ENCODE results near the gene MINDY1.
A peak's percentile ranks its signal among the peaks of the same experiment; 100 is the strongest.

The MINDY1 gene

DNA sequence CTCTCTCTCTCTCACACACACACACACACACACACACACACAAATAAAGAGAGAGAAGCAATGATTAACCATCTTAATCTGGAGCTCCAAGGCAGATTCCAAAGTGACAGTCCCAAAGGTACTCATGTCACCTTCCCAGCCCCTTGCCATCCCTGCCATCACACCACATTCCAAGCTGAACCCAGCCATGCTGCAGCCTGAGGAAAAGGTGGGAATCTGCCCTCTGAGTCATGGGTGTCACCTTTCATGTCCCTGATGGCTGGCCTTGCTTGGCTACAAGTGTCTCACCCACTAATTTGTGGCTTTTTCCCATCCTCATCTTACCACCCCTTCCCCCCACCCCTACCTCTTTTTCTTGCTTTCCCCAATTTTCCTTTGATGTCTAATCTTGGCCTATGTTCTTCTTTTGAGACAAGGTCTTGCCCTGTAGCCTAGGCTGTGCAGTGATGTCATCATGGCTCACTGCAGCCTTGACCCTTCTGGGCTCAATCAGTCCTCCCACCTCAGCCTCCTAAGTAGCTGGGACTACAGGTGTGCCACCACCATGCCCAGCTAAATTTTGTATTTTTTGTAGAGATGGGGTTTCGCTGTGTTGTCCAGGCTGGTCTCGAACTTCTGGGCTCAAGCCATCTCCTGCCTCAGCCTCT lies 21.4 kb downstream of the MINDY1 start:
- Histone ChIP-seq H3K4me1 (ENCODE audit: insufficient read depth, poor library complexity, severe bottlenecking) (peaks cover 9% of the 10 kb centered on the region), H3K4me3 (ENCODE audit: severe bottlenecking) (no peak overlapping the region), H3K36me3 (ENCODE audit: low read depth) (no peaks in the 10 kb centered on the region), H3K9me3 (ENCODE audit: severe bottlenecking) (no peaks in the 10 kb centered on the region), H3K27ac (ENCODE audit: poor library complexity, severe bottlenecking) (no peak overlapping the region), H3K27me3 (ENCODE audit: insufficient read depth, poor library complexity, severe bottlenecking) (no peaks in the 10 kb centered on the region)
- DNase-seq (ENCODE audit: low spot score): no peak
- no peak for ATAC-seq (ENCODE audit: low read depth)
- TF ChIP-seq CTCF (IDR thresholded peaks at IDR 0.05; ENCODE audit: poor library complexity, severe bottlenecking): no peak

DNA sequence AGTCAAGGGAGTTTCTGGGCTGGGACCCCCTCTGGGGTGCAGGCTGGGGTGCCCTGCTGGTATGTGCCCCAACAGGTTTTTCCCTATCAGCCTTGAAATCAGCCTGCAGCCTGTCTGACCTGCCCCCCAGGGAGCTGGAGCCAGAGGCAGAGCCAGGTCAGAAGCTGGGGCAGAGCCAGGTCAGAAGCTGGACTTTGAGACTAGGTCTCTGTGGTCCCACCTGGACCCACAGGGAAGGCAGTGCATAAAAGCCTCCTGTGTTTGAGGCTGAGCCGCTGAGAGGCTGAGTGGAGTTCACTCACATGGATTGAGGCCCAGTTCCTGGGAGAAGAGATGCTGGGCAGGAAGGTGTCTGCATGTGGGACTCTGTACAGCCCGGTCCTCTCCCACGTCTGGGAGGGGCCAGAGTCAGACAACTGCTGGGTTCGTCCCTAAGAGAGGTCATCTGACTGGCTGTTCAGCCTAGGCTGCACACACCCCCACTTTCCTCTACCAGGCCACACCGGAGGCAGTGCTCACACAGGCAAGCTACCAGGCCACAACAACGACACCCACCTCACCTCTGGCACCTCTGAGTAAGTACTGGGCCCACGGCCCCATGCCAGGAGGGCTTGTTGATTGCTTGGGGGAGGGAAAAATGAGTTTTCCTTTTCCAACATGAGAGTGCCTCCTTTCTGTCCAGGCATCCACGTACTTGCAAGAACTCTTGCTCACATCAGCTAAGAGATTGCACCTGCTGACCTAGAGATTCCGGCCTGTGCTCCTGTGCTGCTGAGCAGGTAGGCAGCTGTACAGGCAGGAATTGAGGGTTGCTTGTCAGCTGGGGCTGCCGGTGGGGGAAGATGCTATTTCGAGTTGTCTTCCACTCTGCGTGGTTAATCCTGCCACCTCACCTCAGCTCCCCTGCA lies 24.6 kb downstream of the MINDY1 start, which contains the start of gene ANXA9:
Gene ANXA9 (plus strand): TSS at position 488 of the 908 bp plus-strand sequence. CDS start 814 bp downstream, outside the sequence.
- TF ChIP-seq CTCF (IDR thresholded peaks at IDR 0.05; ENCODE audit: poor library complexity, severe bottlenecking): no peak
- no peak within 1 kb of the TSS for H3K4me3 ChIP-seq (ENCODE audit: severe bottlenecking)
- H3K36me3 ChIP-seq (ENCODE audit: low read depth): no peaks in the 10 kb centered on the region
- ATAC-seq (ENCODE audit: low read depth) (peak; percentile 3; the same call in 2 of the 3 replicates), DNase-seq (ENCODE audit: low spot score) (no peak)
- H3K27me3 ChIP-seq (ENCODE audit: insufficient read depth, poor library complexity, severe bottlenecking): no peaks in the 10 kb centered on the region
- peaks cover 17% of the 10 kb centered on the region for H3K4me1 ChIP-seq (ENCODE audit: insufficient read depth, poor library complexity, severe bottlenecking)
- no peaks in the 10 kb centered on the region for H3K9me3 ChIP-seq (ENCODE audit: severe bottlenecking)
- H3K27ac ChIP-seq (ENCODE audit: poor library complexity, severe bottlenecking): peak within 1 kb of the TSS; percentile 34

GRCh38 chr1:150981177-150981804 lies 25.4 kb downstream of the MINDY1 start:
- no peak for DNase-seq (ENCODE audit: low spot score)
- H3K27ac ChIP-seq (ENCODE audit: poor library complexity, severe bottlenecking): peak overlapping the region; percentile 34
- TF ChIP-seq CTCF (IDR thresholded peaks at IDR 0.05; ENCODE audit: poor library complexity, severe bottlenecking): no peak
- no peaks in the 10 kb centered on the region for H3K9me3 ChIP-seq (ENCODE audit: severe bottlenecking)
- H3K27me3 ChIP-seq (ENCODE audit: insufficient read depth, poor library complexity, severe bottlenecking): no peaks in the 10 kb centered on the region
- H3K4me1 ChIP-seq (ENCODE audit: insufficient read depth, poor library complexity, severe bottlenecking): peaks cover 23% of the 10 kb centered on the region
- H3K4me3 ChIP-seq (ENCODE audit: severe bottlenecking): no peak overlapping the region
- H3K36me3 ChIP-seq (ENCODE audit: low read depth): no peaks in the 10 kb centered on the region
- peak; percentile 49 for ATAC-seq (ENCODE audit: low read depth)

DNA sequence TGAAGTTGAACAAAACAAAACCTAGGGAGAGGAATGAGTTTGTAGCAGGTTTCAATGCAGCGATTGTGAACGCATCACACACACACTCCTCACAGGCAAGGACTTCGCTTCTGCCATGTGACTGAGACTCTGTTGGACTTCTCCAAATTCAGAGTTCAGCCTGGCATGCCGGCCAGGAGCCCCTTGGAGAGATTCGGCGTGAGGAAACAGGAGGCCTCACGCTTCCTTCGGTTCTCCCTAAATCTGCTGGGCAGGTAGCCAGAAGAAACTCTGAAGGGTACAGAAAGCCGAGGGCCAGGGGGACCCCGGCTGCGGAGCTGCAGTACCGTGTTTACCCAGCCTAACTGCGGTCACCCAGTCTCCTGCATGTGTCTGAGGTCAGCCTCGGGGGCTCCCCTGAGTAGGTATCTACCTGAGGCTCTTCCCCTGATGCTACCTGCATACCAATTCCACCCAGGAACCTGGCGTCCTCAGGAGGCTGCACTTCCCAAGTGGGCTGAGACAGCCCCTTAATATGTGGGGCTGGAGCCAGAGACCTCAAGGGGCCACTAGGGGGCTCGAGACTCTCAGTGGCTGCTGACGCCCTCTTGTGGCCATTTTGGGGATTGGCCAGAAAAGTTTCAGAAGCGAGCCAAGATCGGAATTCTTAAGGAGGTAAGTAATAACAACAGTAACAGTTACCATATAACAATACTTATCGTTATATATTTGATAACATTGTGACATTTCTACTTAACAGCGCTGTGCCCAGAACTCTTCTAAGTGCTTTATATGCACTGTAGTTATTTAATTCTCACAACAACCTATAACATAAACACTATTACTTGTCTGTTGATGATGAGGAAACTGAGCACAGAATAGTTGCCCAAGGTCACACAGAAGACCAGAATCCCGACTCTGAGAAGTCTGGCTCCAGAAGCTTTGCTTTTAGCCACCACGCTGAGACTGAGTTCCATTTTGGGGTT lies 27.3 kb downstream of the MINDY1 start:
- TF ChIP-seq CTCF (IDR thresholded peaks at IDR 0.05; ENCODE audit: poor library complexity, severe bottlenecking): peak; percentile 99
- H3K4me3 ChIP-seq (ENCODE audit: severe bottlenecking): no peak overlapping the region
- peak overlapping the region; percentile 83 for H3K27ac ChIP-seq (ENCODE audit: poor library complexity, severe bottlenecking)
- no peaks in the 10 kb centered on the region for H3K27me3 ChIP-seq (ENCODE audit: insufficient read depth, poor library complexity, severe bottlenecking)
- H3K4me1 ChIP-seq (ENCODE audit: insufficient read depth, poor library complexity, severe bottlenecking): peaks cover 23% of the 10 kb centered on the region
- DNase-seq (ENCODE audit: low spot score) (no peak), ATAC-seq (ENCODE audit: low read depth) (peak; percentile 49)
- H3K36me3 ChIP-seq (ENCODE audit: low read depth): no peaks in the 10 kb centered on the region
- no peaks in the 10 kb centered on the region for H3K9me3 ChIP-seq (ENCODE audit: severe bottlenecking)
